HepG2 (cell line): ENCODE measurements around the gene MIER1. TPM values are rescaled to one million over a fixed set of nuclear protein-coding genes. Genes with fewer than 3 reads are reported as not detected.

Experiments
- ATAC-seq: fragments of 200-7000 bp; cut with Tn5 transposase; 3 replicates; pipeline ENCODE4 v1.9.1; 2020; ENCODE audit warnings: mild to moderate bottlenecking, moderate library complexity
- BruUV-seq: library from RNA; stranded (reverse); fragments of 400-500 nt; replicated peaks from 2 replicates; lab custom pipeline; 2021; lab: Mats Ljungman, UMichigan
- CTCF ChIA-PET: fragments of 300-600 bp; formaldehyde crosslinking; extraction: SDS; loops from one replicate; lab custom pipeline; 2021; ENCODE audit warnings: low total read pairs, inconsistent platforms, low intra/inter-chr PET ratio; lab: Yijun Ruan, JAX
- POLR2A ChIA-PET: fragments of 350-600 bp; sonication (Branson Sonifier 250); formaldehyde crosslinking; loops from one replicate; lab custom pipeline; 2020; ENCODE audit warnings: antibody characterized with exemption, inconsistent platforms; lab: Yijun Ruan, JAX
- DNase-seq: peaks from one replicate; pipeline ENCODE4 v3.0.0-alpha.2; 2015; ENCODE audit warnings: low spot score
- FAIRE-seq: peaks from 3 replicates; lab custom pipeline; 2011; peaks lifted over from hg19 to GRCh38; lab: Jason Lieb, UNC
- H2AFZ ChIP-seq: one replicate; pipeline ENCODE4 v1.6.1; 2011; ENCODE audit warnings: low read length, inconsistent platforms
- H3K27ac ChIP-seq: fragments of 300-600 bp; 3 replicates; pipeline ENCODE4 v1.8.0; 2011; ENCODE audit warnings: mixed run types, mild to moderate bottlenecking, mixed read lengths, low read length, inconsistent platforms; ENCODE audit not compliant: insufficient read depth; ENCODE audit errors: extremely low read length
- H3K27me3 ChIP-seq, 2 experiments: fragments of 200-600 bp in 1 of 2; 2 replicates in 1 of 2; 3 replicates in 1 of 2; pipeline versions ENCODE4 v1.6.0 to v1.8.0; 2011; ENCODE audit warnings: low read length in 2 of 2, mild to moderate bottlenecking in 2 of 2, moderate library complexity in 2 of 2, inconsistent platforms in 1 of 2; ENCODE audit not compliant: insufficient read depth in 2 of 2, control insufficient read depth in 1 of 2
- H3K36me3 ChIP-seq, 2 experiments: fragments of 200-600 bp in 1 of 2; replicated peaks in 1 of 2; 2 replicates in 1 of 2; 3 replicates in 1 of 2; pipeline versions ENCODE4 v1.5.1 to v1.8.0; 2011; ENCODE audit warnings: low read length in 2 of 2, inconsistent platforms in 1 of 2; ENCODE audit not compliant: insufficient read depth in 2 of 2, control insufficient read depth in 1 of 2
- H3K4me1 ChIP-seq: 2 replicates; pipeline ENCODE4 v1.5.1; 2012; ENCODE audit warnings: low read length, inconsistent platforms; ENCODE audit not compliant: insufficient read depth
- H3K4me2 ChIP-seq: 2 replicates; pipeline ENCODE4 v1.6.0; 2011; ENCODE audit warnings: low read depth, low read length, inconsistent platforms
- H3K4me3 ChIP-seq, 3 experiments: fragments of 200-600 bp in 1 of 3; sonication (generic), shearing (Covaris generic) in 1 of 3; replicated peaks in 1 of 3; 2 replicates each; pipeline ENCODE4 v1.5.1; 2011 to 2016; ENCODE audit warnings: low read length in 3 of 3, inconsistent platforms in 2 of 3, low read depth in 2 of 3, mild to moderate bottlenecking in 2 of 3, control low read depth in 1 of 3, mixed read lengths in 1 of 3; ENCODE audit not compliant: insufficient read depth in 1 of 3
- H3K79me2 ChIP-seq: one replicate; pipeline ENCODE4 v1.6.1; 2011; ENCODE audit warnings: low read length, inconsistent platforms; ENCODE audit not compliant: insufficient read depth
- H3K9ac ChIP-seq: 2 replicates; pipeline ENCODE4 v1.6.0; 2011; ENCODE audit warnings: mild to moderate bottlenecking, low read depth, low read length, inconsistent platforms; ENCODE audit not compliant: insufficient read depth
- H3K9me3 ChIP-seq: 2 replicates; pipeline ENCODE4 v1.5.1; 2012; ENCODE audit warnings: mild to moderate bottlenecking, low read length
- H4K20me1 ChIP-seq: 2 replicates; pipeline ENCODE4 v1.6.0; 2011; ENCODE audit warnings: inconsistent platforms, mild to moderate bottlenecking, low read length, moderate library complexity; ENCODE audit not compliant: insufficient read depth
- ATM ChIP-seq: fragments of 450-650 bp; IDR thresholded peaks from 2 replicates; pipeline ENCODE4 v1.7.1; 2017; ENCODE audit warnings: mild to moderate bottlenecking, borderline replicate concordance
- HDAC1 ChIP-seq: sonication (generic); formaldehyde crosslinking; IDR thresholded peaks from 2 replicates; pipeline ENCODE4 v1.5.1; 2020; ENCODE audit warnings: mild to moderate bottlenecking, missing genetic modification reagents
- HMG20A ChIP-seq: IDR thresholded peaks from 2 replicates; pipeline ENCODE4 v1.6.1; 2016; ENCODE audit warnings: borderline replicate concordance
- KLF12 ChIP-seq: sonication (generic); formaldehyde crosslinking; IDR thresholded peaks from 2 replicates; pipeline ENCODE4 v1.4.0; 2020; ENCODE audit warnings: missing genetic modification reagents, borderline replicate concordance
- U2AF1 ChIP-seq: fragments of 200-400 bp; formaldehyde crosslinking; optimal IDR thresholded peaks from 2 replicates; pipeline ENCODE3; 2017; ENCODE audit warnings: mild to moderate bottlenecking, low read depth, low read length
- ZNF33A ChIP-seq: sonication (generic); formaldehyde crosslinking; IDR thresholded peaks from 2 replicates; pipeline ENCODE4 v1.5.1; 2020; ENCODE audit warnings: missing genetic modification reagents, mild to moderate bottlenecking, moderate library complexity, borderline replicate concordance
- ZNF430 ChIP-seq: sonication (generic); formaldehyde crosslinking; IDR thresholded peaks from 2 replicates; pipeline ENCODE4 v1.9.0; 2021; ENCODE audit warnings: mild to moderate bottlenecking, missing genetic modification reagents
- ZNF530 ChIP-seq: sonication (generic); formaldehyde crosslinking; IDR thresholded peaks from 2 replicates; pipeline ENCODE4 v1.5.0; 2020; ENCODE audit warnings: low read depth, mild to moderate bottlenecking, missing genetic modification reagents
- ZNF562 ChIP-seq: sonication (generic); formaldehyde crosslinking; IDR thresholded peaks from 2 replicates; pipeline ENCODE4 v1.8.0; 2022; ENCODE audit warnings: missing genetic modification reagents, borderline replicate concordance
- WGBS: methylation state at CpG from one replicate; pipeline ENCODE4 v1.1.6; 2017; ENCODE audit warnings: low lambda C conversion rate; 5-methylcytosine and 5-hydroxymethylcytosine counted together
- in situ Hi-C: cut with HindIII; loops from 2 replicates; pipeline ENCODE4 v1.10.0; 2017; ENCODE audit warnings: low pct_unique_long_range_greater_than_20kb; ENCODE audit not compliant: extremely low pct_ligation_motif_present
- intact Hi-C: fragments of 100-400 bp; cut with micrococcal nuclease; formaldehyde crosslinking; loops from one replicate; pipeline ENCODE4 v1.10.0; 2022; ENCODE audit not compliant: unreplicated experiment
- polyA plus RNA-seq, 8 experiments: library from polyadenylated mRNA; depleted of rRNA in 3 of 8; stranded (reverse) in 7 of 8; unstranded in 1 of 8; fragments of >200 nt; fragmentation: Illumina TruSeq in 4 of 8; extraction: Trizol in 4 of 8; gene quantifications; 2 replicates each; pipeline versions ENCODE4 v1.2.1 to v1.2.3, GENCODE V29; 2011 to 2016; ENCODE audit warnings: low read depth in 4 of 8, missing spikeins in 1 of 8, mixed read lengths in 1 of 8; ENCODE audit not compliant: insufficient read depth in 1 of 8
- total RNA-seq, 5 experiments: library from RNA; depleted of rRNA; stranded (reverse); fragments of >200 nt; fragmentation: Illumina TruSeq; extraction: Trizol; gene quantifications; 2 replicates each; pipeline ENCODE4 v1.2.3, GENCODE V29; 2016; ENCODE audit warnings: low read depth in 1 of 5
- TF ChIP-seq, protein P1 (sequence below): sonication (generic); formaldehyde crosslinking; IDR thresholded peaks from 2 replicates; pipeline ENCODE4 v1.8.0; 2022; ENCODE audit warnings: missing genetic modification reagents, mild to moderate bottlenecking, inconsistent platforms, borderline replicate concordance
- TF ChIP-seq, protein P2 (sequence below): sonication (generic); formaldehyde crosslinking; IDR thresholded peaks from 2 replicates; pipeline ENCODE4 v1.4.0; 2020; ENCODE audit warnings: missing genetic modification reagents

The MIER1 gene
- total and polyA plus RNA-seq, 2 of the 13 experiments (the other 11 are each of a cell fraction or from before 2014, with no cell fraction given), result 7.0 to 30.4 TPM

DNA sequence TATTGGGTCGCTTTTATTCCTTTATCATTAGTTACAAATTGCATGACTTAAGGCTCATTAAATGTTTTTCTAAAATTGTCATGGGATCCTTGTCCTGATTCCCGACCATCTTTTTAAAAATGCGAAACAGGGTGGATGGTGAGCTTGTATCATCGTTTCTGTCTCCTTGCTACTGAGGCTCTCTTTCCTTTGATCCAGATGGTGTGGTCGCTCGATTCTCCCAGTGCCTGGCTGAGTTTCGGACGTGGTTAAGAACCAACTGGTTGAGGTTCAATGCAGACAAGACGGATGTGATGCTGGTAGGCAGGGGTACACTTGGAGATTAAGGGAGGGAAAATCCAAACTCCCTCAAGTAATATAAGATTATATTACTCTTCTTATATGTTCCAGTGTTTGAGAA lies 1.2 kb downstream of the MIER1 start:
- H3K9ac ChIP-seq, result peak overlapping the region; percentile 92
- no peaks in the 10 kb centered on the region; a peak in 1 of 5 replicates for H3K27me3 ChIP-seq
- BruUV-seq, result no TSS peak
- POLR2A ChIA-PET, result interaction anchor here (1.4 to 2.8 kb wide), 2 partner anchors 10 to 128 kb away, joined by 3 to 20 read pairs; partner anchors contain the start of gene SLC35D1
- DNase-seq, result no peak
- 7% methylated on average over 9 of the region's 9 CpGs for WGBS
- H3K27ac ChIP-seq, result peak overlapping the region; percentile 90
- H3K9me3 ChIP-seq, result no peaks in the 10 kb centered on the region
- no peaks in the 10 kb centered on the region for H3K36me3 ChIP-seq
- H2AFZ ChIP-seq, result peak overlapping the region; percentile 66
- intact Hi-C loops (loop anchor here (2.0 to 5.0 kb wide), 2 partner anchors 159 to 505 kb away; partner anchors contain the start of gene SERBP1), in situ Hi-C loops (loop anchor here (5.0 to 25.0 kb wide), 2 partner anchors 126 to 486 kb away; partner anchors contain the start of gene SLC35D1)
- ATAC-seq, result no peak
- H3K4me3 ChIP-seq, result peak overlapping the region; percentile 78 to 97 (median 83)
- H3K4me1 ChIP-seq, result peaks cover 45% of the 10 kb centered on the region
- CTCF ChIA-PET, result no interaction called here
- TF ChIP-seq HDAC1 (CRISPR knock-in tag) (0 out of 2 replicates have a peak, but pooled peaks have one; percentile 4), HMG20A (no peak), ZNF33A (CRISPR knock-in tag) (no peak)
- TF ChIP-seq, protein P1, sequence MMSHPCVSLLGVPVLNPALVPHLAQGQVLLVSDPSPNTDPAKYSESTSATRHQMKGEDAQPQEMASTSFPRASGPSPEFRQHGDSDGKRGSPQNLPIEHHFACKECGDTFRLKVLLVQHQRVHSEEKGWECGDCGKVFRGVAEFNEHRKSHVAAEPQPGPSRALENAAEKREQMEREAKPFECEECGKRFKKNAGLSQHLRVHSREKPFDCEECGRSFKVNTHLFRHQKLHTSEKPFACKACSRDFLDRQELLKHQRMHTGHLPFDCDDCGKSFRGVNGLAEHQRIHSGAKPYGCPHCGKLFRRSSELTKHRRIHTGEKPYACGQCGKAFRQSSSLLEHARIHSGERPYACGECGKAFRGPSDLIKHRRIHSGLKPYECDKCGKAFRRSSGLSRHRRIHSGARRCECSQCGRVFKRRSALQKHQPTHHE (CRISPR knock-in tag), result 0 out of 2 replicates have a peak, but pooled peaks have one; percentile 15
- no peak for FAIRE-seq
- peaks cover 33% of the 10 kb centered on the region for H3K79me2 ChIP-seq
- no peaks in the 10 kb centered on the region for H4K20me1 ChIP-seq
- peak overlapping the region; percentile 85 for H3K4me2 ChIP-seq

DNA sequence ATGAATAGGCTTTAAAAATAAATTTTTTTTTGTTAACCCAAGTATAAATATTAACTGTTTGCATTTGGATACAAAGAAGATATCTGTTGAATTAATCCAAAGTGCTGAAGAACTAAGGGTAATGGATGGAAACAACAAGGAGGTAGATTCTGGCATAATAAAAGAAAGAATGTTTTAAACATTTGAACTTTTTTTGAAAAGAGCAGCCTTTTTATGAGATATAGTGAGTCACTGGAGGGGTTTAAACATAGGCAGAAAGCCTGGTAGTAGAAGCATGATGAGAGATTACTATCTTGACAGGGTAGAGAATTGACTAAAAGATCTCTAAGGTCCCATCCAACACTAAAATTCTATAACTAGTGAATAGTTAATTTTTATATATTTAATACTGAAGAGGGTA lies 2.7 kb downstream of the MIER1 start:
- no peak overlapping the region for H3K4me3 ChIP-seq

More for the DNA sequence above, 2.7 kb downstream of the MIER1 start:
- POLR2A ChIA-PET, result no interaction called here
- Histone ChIP-seq H3K9me3 (no peaks in the 10 kb centered on the region), H3K4me1 (peaks cover 41% of the 10 kb centered on the region), H4K20me1 (no peaks in the 10 kb centered on the region), H3K79me2 (peaks cover 49% of the 10 kb centered on the region), H2AFZ (no peak overlapping the region), H3K36me3 (no peaks in the 10 kb centered on the region), H3K27ac (no peak overlapping the region), H3K9ac (no peak overlapping the region), H3K4me2 (no peak overlapping the region), H3K27me3 (no peaks in the 10 kb centered on the region; a peak in 1 of 5 replicates)
- in situ Hi-C loops (loop anchor here (5.0 to 25.0 kb wide), 2 partner anchors 125 to 485 kb away; partner anchors contain the start of gene SLC35D1), intact Hi-C loops (loop anchor here (5.0 kb wide), 1 partner anchor 160 kb away; no protein-coding TSS in a partner anchor)
- no peak for ATAC-seq
- CTCF ChIA-PET, result no interaction called here
- FAIRE-seq, result no peak
- no TSS peak for BruUV-seq
- DNase-seq, result no peak
- TF ChIP-seq ATM, result no peak
- TF ChIP-seq, protein P2, sequence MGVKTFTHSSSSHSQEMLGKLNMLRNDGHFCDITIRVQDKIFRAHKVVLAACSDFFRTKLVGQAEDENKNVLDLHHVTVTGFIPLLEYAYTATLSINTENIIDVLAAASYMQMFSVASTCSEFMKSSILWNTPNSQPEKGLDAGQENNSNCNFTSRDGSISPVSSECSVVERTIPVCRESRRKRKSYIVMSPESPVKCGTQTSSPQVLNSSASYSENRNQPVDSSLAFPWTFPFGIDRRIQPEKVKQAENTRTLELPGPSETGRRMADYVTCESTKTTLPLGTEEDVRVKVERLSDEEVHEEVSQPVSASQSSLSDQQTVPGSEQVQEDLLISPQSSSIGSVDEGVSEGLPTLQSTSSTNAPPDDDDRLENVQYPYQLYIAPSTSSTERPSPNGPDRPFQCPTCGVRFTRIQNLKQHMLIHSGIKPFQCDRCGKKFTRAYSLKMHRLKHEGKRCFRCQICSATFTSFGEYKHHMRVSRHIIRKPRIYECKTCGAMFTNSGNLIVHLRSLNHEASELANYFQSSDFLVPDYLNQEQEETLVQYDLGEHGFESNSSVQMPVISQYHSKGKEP (CRISPR knock-in tag), result no peak
- TF ChIP-seq KLF12 (CRISPR knock-in tag), result no peak
- no peak for TF ChIP-seq ZNF430
- no peak for TF ChIP-seq U2AF1
- no peak for TF ChIP-seq ZNF530 (CRISPR knock-in tag)
- TF ChIP-seq ZNF562 (CRISPR knock-in tag), result no peak
